ENCODE data around the gene CDK7.

CDK7 gene

GRCh38 chr5:69288069-69288468 lies 53.4 kb downstream of the CDK7 start:
- H3K4me3 ChIP-seq (ENCODE audit: low read depth, low read length) = no peak overlapping the region
- TF ChIP-seq MAX (IDR thresholded peaks at IDR 0.05; ENCODE audit: low read depth, low read length) (no peak), CTCF (IDR thresholded peaks at IDR 0.05; ENCODE audit: low read depth, low read length) (no peak), MYC (IDR thresholded peaks at IDR 0.05; ENCODE audit: low read depth, low read length) (no peak), POLR2A (IDR thresholded peaks at IDR 0.05; ENCODE audit: extremely low read depth, insufficient read length) (no peak)
- DNase-seq (ENCODE audit: low read depth) = no peak

- H3K4me3 ChIP-seq (ENCODE audit: low read depth, low read length) = no peak overlapping the region
- DNase-seq (ENCODE audit: low read depth) = no peak
- TF ChIP-seq MAX (IDR thresholded peaks at IDR 0.05; ENCODE audit: low read depth, low read length) (no peak), CTCF (IDR thresholded peaks at IDR 0.05; ENCODE audit: low read depth, low read length) (no peak), POLR2A (IDR thresholded peaks at IDR 0.05; ENCODE audit: extremely low read depth, insufficient read length) (no peak), MYC (IDR thresholded peaks at IDR 0.05; ENCODE audit: low read depth, low read length) (no peak)
Observed at GRCh38 chr5:69288688-69289087, 54.0 kb downstream of the CDK7 start.

DNA sequence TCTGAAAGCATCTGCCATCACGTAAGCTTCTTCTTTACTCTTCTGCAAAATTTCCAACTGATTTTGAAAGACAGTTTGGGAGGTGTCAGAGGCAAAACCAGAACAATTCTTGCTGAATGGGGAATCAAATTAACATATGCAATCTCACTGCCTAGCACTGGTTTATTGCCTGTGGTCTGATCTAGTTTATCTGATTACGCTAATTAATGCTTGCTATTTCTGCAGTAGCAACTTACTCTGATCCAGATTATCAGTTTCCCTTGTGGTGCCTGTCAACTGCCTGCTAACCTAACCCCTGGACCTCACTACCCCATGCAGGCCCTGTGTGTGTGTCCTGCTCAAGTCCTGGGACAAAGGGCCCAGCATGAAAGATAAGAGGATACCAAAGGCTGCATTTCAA lies 57.6 kb downstream of the CDK7 start:
- no peak for DNase-seq (ENCODE audit: low read depth)
- H3K4me3 ChIP-seq (ENCODE audit: low read depth, low read length) = no peak overlapping the region
- no peak for TF ChIP-seq CTCF (IDR thresholded peaks at IDR 0.05; ENCODE audit: low read depth, low read length)
- TF ChIP-seq MAX (IDR thresholded peaks at IDR 0.05; ENCODE audit: low read depth, low read length) = no peak
- no peak for TF ChIP-seq POLR2A (IDR thresholded peaks at IDR 0.05; ENCODE audit: extremely low read depth, insufficient read length)
- no peak for TF ChIP-seq MYC (IDR thresholded peaks at IDR 0.05; ENCODE audit: low read depth, low read length)

DNA sequence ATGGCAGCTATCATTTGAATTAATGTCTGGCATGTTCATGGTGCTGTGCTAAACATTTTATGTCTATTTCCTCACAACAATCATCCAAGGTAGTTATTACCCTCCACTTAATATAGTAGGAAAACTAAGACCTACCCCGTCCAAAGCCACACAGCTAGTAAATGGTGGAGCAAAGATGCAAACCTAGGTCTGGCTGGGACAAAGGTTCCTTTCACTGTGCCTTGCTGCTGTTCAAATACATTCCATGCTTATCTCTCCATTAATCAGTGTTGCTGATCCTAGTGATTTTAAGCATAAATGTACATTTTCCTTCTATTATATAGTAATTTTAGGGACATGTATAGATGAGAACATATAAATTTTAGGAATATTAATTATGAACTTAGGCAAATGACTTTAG lies 59.2 kb downstream of the CDK7 start:
- no peak for DNase-seq (ENCODE audit: low read depth)
- TF ChIP-seq POLR2A (IDR thresholded peaks at IDR 0.05; ENCODE audit: extremely low read depth, insufficient read length) (no peak), CTCF (IDR thresholded peaks at IDR 0.05; ENCODE audit: low read depth, low read length) (no peak), MYC (IDR thresholded peaks at IDR 0.05; ENCODE audit: low read depth, low read length) (no peak), MAX (IDR thresholded peaks at IDR 0.05; ENCODE audit: low read depth, low read length) (no peak)
- no peak overlapping the region for H3K4me3 ChIP-seq (ENCODE audit: low read depth, low read length)

DNA sequence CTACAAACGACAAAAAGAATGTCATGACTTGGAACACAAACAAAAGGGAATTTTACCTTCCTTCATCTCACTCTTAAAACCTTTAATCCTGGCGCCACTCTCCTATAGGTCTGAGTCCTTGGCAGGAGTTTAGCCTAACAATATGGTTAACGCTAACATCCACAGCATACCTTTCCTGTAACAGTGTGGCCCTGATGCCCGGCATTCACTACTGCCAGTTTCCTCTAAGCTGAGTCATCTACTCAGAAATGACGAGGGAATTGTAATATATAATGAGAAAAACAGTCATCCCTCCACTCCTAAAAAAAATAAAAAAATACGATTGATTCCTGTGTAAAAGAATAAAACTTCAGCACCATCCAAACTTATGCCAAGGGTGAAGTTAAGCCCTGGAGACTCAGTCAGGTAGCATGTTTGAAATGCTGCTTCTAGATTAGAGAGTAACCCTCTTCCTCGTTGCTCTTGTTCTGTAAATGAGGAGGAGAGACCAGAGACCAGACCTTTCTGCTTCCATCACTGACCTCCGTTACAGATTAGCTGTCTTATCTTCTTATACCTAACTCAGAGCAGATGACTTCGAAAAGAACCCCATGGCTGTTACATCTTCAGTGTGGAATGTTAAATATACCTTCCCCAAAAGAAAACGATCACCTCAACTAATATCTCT lies 60.5 kb downstream of the CDK7 start:
- H3K4me3 ChIP-seq (ENCODE audit: low read depth, low read length) = no peak overlapping the region
- TF ChIP-seq CTCF (IDR thresholded peaks at IDR 0.05; ENCODE audit: low read depth, low read length) (no peak), POLR2A (IDR thresholded peaks at IDR 0.05; ENCODE audit: extremely low read depth, insufficient read length) (no peak)
- no peak for DNase-seq (ENCODE audit: low read depth)

GRCh38 chr5:69299625-69300024 lies 64.9 kb downstream of the CDK7 start:
- no peak overlapping the region for H3K4me3 ChIP-seq (ENCODE audit: low read depth, low read length)
- TF ChIP-seq CTCF (IDR thresholded peaks at IDR 0.05; ENCODE audit: low read depth, low read length) = no peak
- no peak for TF ChIP-seq MYC (IDR thresholded peaks at IDR 0.05; ENCODE audit: low read depth, low read length)
- no peak for TF ChIP-seq MAX (IDR thresholded peaks at IDR 0.05; ENCODE audit: low read depth, low read length)
- TF ChIP-seq POLR2A (IDR thresholded peaks at IDR 0.05; ENCODE audit: extremely low read depth, insufficient read length) = no peak
- no peak for DNase-seq (ENCODE audit: low read depth)

Data from NB4 (cell line).